ENCODE results near the gene TTC7B.

Gene TTC7B

GRCh38 chr14:90629471-90629870 is 186.8 kb downstream of the TTC7B start:
- H3F3A ChIP-seq (ENCODE audit: insufficient read depth) = no peaks in the 10 kb centered on the region
- no peaks in the 10 kb centered on the region for H4K20me1 ChIP-seq (ENCODE audit: low read depth, low read length)
- H2AFZ ChIP-seq (ENCODE audit: low read depth, low read length, severe bottlenecking) = no peak overlapping the region
- H3K79me2 ChIP-seq (ENCODE audit: insufficient read depth, low read length) = no peaks in the 10 kb centered on the region
- no peaks in the 10 kb centered on the region for H3K27me3 ChIP-seq (ENCODE audit: low read length)
- H3K27ac ChIP-seq (ENCODE audit: low read depth, low read length) = no peak overlapping the region
- no peak overlapping the region for H3K4me2 ChIP-seq (ENCODE audit: low read depth, low read length, poor library complexity, severe bottlenecking)
- H3K36me3 ChIP-seq (ENCODE audit: low read length) = no peaks in the 10 kb centered on the region
- H3K9me2 ChIP-seq (replicated peaks; ENCODE audit: insufficient read depth, low read length) = no peaks in the 10 kb centered on the region
- no peak for TF ChIP-seq EZH2phosphoT487 (conservative IDR thresholded peaks at IDR 0.05; ENCODE audit: low read length)
- no peak for TF ChIP-seq CTCF (IDR thresholded peaks at IDR 0.05; ENCODE audit: insufficient read depth, low read length, poor library complexity, severe bottlenecking)
- no peaks in the 10 kb centered on the region for H3K9me3 ChIP-seq (ENCODE audit: insufficient read depth, low read length)
- H3K4me3 ChIP-seq (ENCODE audit: insufficient read depth, low read length, poor library complexity, severe bottlenecking) = no peak overlapping the region
- H3K9ac ChIP-seq (ENCODE audit: low read length) = no peak overlapping the region

DNA sequence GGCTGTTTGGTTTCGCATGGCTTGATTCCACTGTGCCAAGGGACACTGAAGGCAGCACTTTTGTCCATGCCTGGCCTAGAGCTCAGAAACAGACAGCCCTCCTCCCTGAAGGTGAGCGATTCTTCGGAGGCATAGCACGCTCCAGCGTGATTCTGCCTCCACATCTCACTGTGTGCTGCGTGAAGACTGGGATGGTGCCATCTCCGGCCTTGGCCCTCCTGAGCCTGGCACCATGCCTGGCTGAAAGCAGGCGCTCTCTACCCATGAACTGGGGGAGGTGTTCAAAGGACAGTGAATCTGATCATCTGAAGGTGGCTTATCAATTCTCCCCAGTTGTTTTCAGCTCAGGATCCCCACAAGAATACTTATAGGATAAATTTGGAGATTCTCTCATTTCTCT is 187.4 kb downstream of the TTC7B start:
- no peaks in the 10 kb centered on the region for H4K20me1 ChIP-seq (ENCODE audit: low read depth, low read length)
- H3K27ac ChIP-seq (ENCODE audit: low read depth, low read length) = no peak overlapping the region
- TF ChIP-seq CTCF (IDR thresholded peaks at IDR 0.05; ENCODE audit: insufficient read depth, low read length, poor library complexity, severe bottlenecking) (no peak), EZH2phosphoT487 (conservative IDR thresholded peaks at IDR 0.05; ENCODE audit: low read length) (no peak)
- H3K4me3 ChIP-seq (ENCODE audit: insufficient read depth, low read length, poor library complexity, severe bottlenecking) = no peak overlapping the region
- H3F3A ChIP-seq (ENCODE audit: insufficient read depth) = no peaks in the 10 kb centered on the region
- H3K27me3 ChIP-seq (ENCODE audit: low read length) = no peaks in the 10 kb centered on the region
- no peak overlapping the region for H2AFZ ChIP-seq (ENCODE audit: low read depth, low read length, severe bottlenecking)
- H3K4me2 ChIP-seq (ENCODE audit: low read depth, low read length, poor library complexity, severe bottlenecking) = no peak overlapping the region
- H3K36me3 ChIP-seq (ENCODE audit: low read length) = no peaks in the 10 kb centered on the region
- no peaks in the 10 kb centered on the region for H3K9me2 ChIP-seq (replicated peaks; ENCODE audit: insufficient read depth, low read length)
- H3K9ac ChIP-seq (ENCODE audit: low read length) = no peak overlapping the region
- no peaks in the 10 kb centered on the region for H3K9me3 ChIP-seq (ENCODE audit: insufficient read depth, low read length)
- no peaks in the 10 kb centered on the region for H3K79me2 ChIP-seq (ENCODE audit: insufficient read depth, low read length)

DNA sequence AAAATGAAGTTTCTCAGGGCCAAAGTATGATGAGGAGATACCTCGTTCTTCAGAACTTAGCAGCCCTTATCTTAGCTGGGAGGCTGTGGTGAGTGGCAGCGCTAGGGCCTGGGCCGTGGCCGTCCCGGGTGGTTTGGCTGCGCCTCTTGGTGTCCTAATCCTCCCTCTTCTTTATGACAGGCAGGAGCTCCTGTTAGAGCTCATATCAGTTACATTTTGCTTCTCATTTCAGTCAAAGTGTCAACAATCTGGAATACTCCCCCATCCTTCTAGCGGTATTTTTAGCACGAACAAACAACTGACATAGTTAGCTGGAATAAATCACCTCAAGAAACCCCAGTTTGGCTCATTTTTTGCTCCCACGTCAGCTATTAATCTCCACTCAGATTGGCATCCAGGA is 188.8 kb downstream of the TTC7B start:
- Histone ChIP-seq H4K20me1 (ENCODE audit: low read depth, low read length) (no peaks in the 10 kb centered on the region), H3K27me3 (ENCODE audit: low read length) (no peaks in the 10 kb centered on the region), H2AFZ (ENCODE audit: low read depth, low read length, severe bottlenecking) (no peak overlapping the region), H3K4me2 (ENCODE audit: low read depth, low read length, poor library complexity, severe bottlenecking) (no peak overlapping the region), H3K27ac (ENCODE audit: low read depth, low read length) (no peak overlapping the region), H3K4me3 (ENCODE audit: insufficient read depth, low read length, poor library complexity, severe bottlenecking) (no peak overlapping the region), H3K9me2 (replicated peaks; ENCODE audit: insufficient read depth, low read length) (no peaks in the 10 kb centered on the region), H3F3A (ENCODE audit: insufficient read depth) (no peaks in the 10 kb centered on the region), H3K36me3 (ENCODE audit: low read length) (no peaks in the 10 kb centered on the region), H3K9ac (ENCODE audit: low read length) (no peak overlapping the region), H3K9me3 (ENCODE audit: insufficient read depth, low read length) (no peaks in the 10 kb centered on the region), H3K79me2 (ENCODE audit: insufficient read depth, low read length) (no peaks in the 10 kb centered on the region)
- no peak for TF ChIP-seq EZH2phosphoT487 (conservative IDR thresholded peaks at IDR 0.05; ENCODE audit: low read length)
- TF ChIP-seq CTCF (IDR thresholded peaks at IDR 0.05; ENCODE audit: insufficient read depth, low read length, poor library complexity, severe bottlenecking) = no peak

GRCh38 chr14:90626550-90626949 is 189.7 kb downstream of the TTC7B start:
- H3K9ac ChIP-seq (ENCODE audit: low read length) = no peak overlapping the region
- no peak for TF ChIP-seq CTCF (IDR thresholded peaks at IDR 0.05; ENCODE audit: insufficient read depth, low read length, poor library complexity, severe bottlenecking)
- no peak for TF ChIP-seq EZH2phosphoT487 (conservative IDR thresholded peaks at IDR 0.05; ENCODE audit: low read length)
- H3K27ac ChIP-seq (ENCODE audit: low read depth, low read length) = no peak overlapping the region
- no peaks in the 10 kb centered on the region for H3K36me3 ChIP-seq (ENCODE audit: low read length)
- H3K9me3 ChIP-seq (ENCODE audit: insufficient read depth, low read length) = no peaks in the 10 kb centered on the region
- H4K20me1 ChIP-seq (ENCODE audit: low read depth, low read length) = no peaks in the 10 kb centered on the region
- H3K79me2 ChIP-seq (ENCODE audit: insufficient read depth, low read length) = no peaks in the 10 kb centered on the region
- H3F3A ChIP-seq (ENCODE audit: insufficient read depth) = no peaks in the 10 kb centered on the region
- H2AFZ ChIP-seq (ENCODE audit: low read depth, low read length, severe bottlenecking) = no peak overlapping the region
- H3K9me2 ChIP-seq (replicated peaks; ENCODE audit: insufficient read depth, low read length) = no peaks in the 10 kb centered on the region
- no peaks in the 10 kb centered on the region for H3K27me3 ChIP-seq (ENCODE audit: low read length)
- H3K4me2 ChIP-seq (ENCODE audit: low read depth, low read length, poor library complexity, severe bottlenecking) = no peak overlapping the region
- H3K4me3 ChIP-seq (ENCODE audit: insufficient read depth, low read length, poor library complexity, severe bottlenecking) = no peak overlapping the region

Measured in SU-DHL-6 (cell line).